NB4 (cell line): ENCODE measurements around the gene COL6A1.

ENCODE experiments used
- DNase-seq: peaks from one replicate; pipeline ENCODE4 v3.0.0; 2010; ENCODE audit warnings: low read depth
- H3K4me3 ChIP-seq: one replicate; pipeline ENCODE4 v1.5.1; 2011; ENCODE audit warnings: mild to moderate bottlenecking, low read depth, low read length, moderate library complexity
- CTCF ChIP-seq: IDR thresholded peaks from one replicate; pipeline ENCODE4 v1.5.1; 2012; ENCODE audit warnings: low read depth, low read length
- MAX ChIP-seq: IDR thresholded peaks from 2 replicates; pipeline ENCODE4 v1.6.1; 2011; ENCODE audit warnings: low read depth, low read length
- MYC ChIP-seq: IDR thresholded peaks from 2 replicates; pipeline ENCODE4 v1.6.1; 2011; ENCODE audit warnings: low read depth, low read length
- POLR2A ChIP-seq: IDR thresholded peaks from 2 replicates; pipeline ENCODE4 v1.6.1; 2011; ENCODE audit warnings: mild to moderate bottlenecking; ENCODE audit not compliant: insufficient read length; ENCODE audit errors: extremely low read depth

The COL6A1 gene

GRCh38 chr21:45943630-45944540, 37.7 kb upstream of the COL6A1 start:
- H3K4me3 ChIP-seq, result no peak overlapping the region
- TF ChIP-seq POLR2A (no peak), MYC (no peak), MAX (no peak), CTCF (no peak)
- DNase-seq, result no peak

- H3K4me3 ChIP-seq, result no peak overlapping the region
- TF ChIP-seq CTCF (no peak), POLR2A (no peak), MAX (no peak), MYC (no peak)
- DNase-seq, result no peak
Measured at GRCh38 chr21:45944601-45945000, 37.0 kb upstream of the COL6A1 start.

GRCh38 chr21:45945066-45945867, 36.3 kb upstream of the COL6A1 start:
- no peak for TF ChIP-seq MYC
- no peak for TF ChIP-seq CTCF
- no peak for TF ChIP-seq MAX
- TF ChIP-seq POLR2A, result no peak
- DNase-seq, result no peak
- H3K4me3 ChIP-seq, result no peak overlapping the region

- DNase-seq, result no peak
- no peak overlapping the region for H3K4me3 ChIP-seq
- TF ChIP-seq POLR2A (no peak), MAX (no peak), CTCF (no peak), MYC (no peak)
Measured at GRCh38 chr21:45945868-45946210, 35.7 kb upstream of the COL6A1 start.

- no peak overlapping the region for H3K4me3 ChIP-seq
- TF ChIP-seq MYC, result no peak
- TF ChIP-seq CTCF, result no peak
- TF ChIP-seq MAX, result no peak
- no peak for TF ChIP-seq POLR2A
- no peak for DNase-seq
Measured at GRCh38 chr21:45947296-45947695, 34.3 kb upstream of the COL6A1 start.
